ENCODE measurements around the gene DTYMK.

- TF ChIP-seq ZNF274 (IDR thresholded peaks at IDR 0.05; ENCODE audit: low read depth, low read length) (no peak), YY1 (IDR thresholded peaks at IDR 0.05; ENCODE audit: insufficient read depth, insufficient read length) (no peak), SUZ12 (IDR thresholded peaks at IDR 0.05; ENCODE audit: extremely low read depth, insufficient read depth, insufficient read length) (no peak)
These were observed 9.0 kb upstream of the DTYMK start for GRCh38 chr2:241695651-241696050.

Data from NT2/D1 (cell line).